ENCODE results near the gene FRG2B. TPM values are rescaled to one million over a fixed set of nuclear protein-coding genes. Genes with fewer than 3 reads are reported as not detected.
"Not testable (repeated sequence)": the region's sequence is repeated elsewhere in the genome, so short reads cannot be mapped to it uniquely, and the experiment has no call there.

Gene FRG2B
- total RNA-seq = not detected

- not testable (repeated sequence) for H3K27ac ChIP-seq, H3K36me3 ChIP-seq, DNase-seq, H3K9me3 ChIP-seq, H3K27me3 ChIP-seq, H3K4me1 ChIP-seq, H3K4me3 ChIP-seq
Observed at GRCh38 chr10:133626695-133627094, at the start of gene FRG2B. Gene FRG2B (minus strand): TSS chr10:133626795. CDS start chr10:133626742, 53 bp downstream.

GRCh38 chr10:133667446-133667845 lies 40.9 kb upstream of the FRG2B start:
- not testable (repeated sequence) for H3K36me3 ChIP-seq, H3K27ac ChIP-seq, H3K9me3 ChIP-seq, H3K4me1 ChIP-seq, H3K4me3 ChIP-seq, H3K27me3 ChIP-seq, DNase-seq

GRCh38 chr10:133663544-133664160 lies 37.1 kb upstream of the FRG2B start:
- not testable (repeated sequence) for H3K27ac ChIP-seq

GRCh38 chr10:133661122-133661521 lies 34.5 kb upstream of the FRG2B start:
- H3K9me3 ChIP-seq = not testable (repeated sequence)

More at GRCh38 chr10:133663544-133664160, 37.1 kb upstream of the FRG2B start:
- H3K4me3 ChIP-seq, H3K4me1 ChIP-seq, DNase-seq, H3K27me3 ChIP-seq, H3K9me3 ChIP-seq, H3K36me3 ChIP-seq: not testable (repeated sequence)

GRCh38 chr10:133660516-133660915 lies 33.9 kb upstream of the FRG2B start:
- not testable (repeated sequence) for H3K27ac ChIP-seq, H3K27me3 ChIP-seq, H3K9me3 ChIP-seq, H3K4me3 ChIP-seq, DNase-seq, H3K4me1 ChIP-seq, H3K36me3 ChIP-seq

More at GRCh38 chr10:133661122-133661521, 34.5 kb upstream of the FRG2B start:
- not testable (repeated sequence) for DNase-seq, H3K4me1 ChIP-seq, H3K27me3 ChIP-seq, H3K4me3 ChIP-seq, H3K27ac ChIP-seq, H3K36me3 ChIP-seq

GRCh38 chr10:133657276-133657675 lies 30.7 kb upstream of the FRG2B start:
- not testable (repeated sequence) for H3K4me3 ChIP-seq, DNase-seq, H3K4me1 ChIP-seq, H3K27me3 ChIP-seq, H3K9me3 ChIP-seq, H3K27ac ChIP-seq, H3K36me3 ChIP-seq

- not testable (repeated sequence) for H3K27me3 ChIP-seq
Observed at GRCh38 chr10:133648872-133649455, 22.4 kb upstream of the FRG2B start.

GRCh38 chr10:133647075-133647748 lies 20.6 kb upstream of the FRG2B start:
- not testable (repeated sequence) for DNase-seq, H3K36me3 ChIP-seq, H3K27ac ChIP-seq, H3K27me3 ChIP-seq, H3K4me3 ChIP-seq, H3K4me1 ChIP-seq, H3K9me3 ChIP-seq
- TF ChIP-seq CTCF (IDR thresholded peaks at IDR 0.05) = peak in 1 of 6 experiments; percentile 13

More at GRCh38 chr10:133648872-133649455, 22.4 kb upstream of the FRG2B start:
- peak in 1 of 3 donors; percentile 56 for DNase-seq
- H3K9me3 ChIP-seq, H3K4me3 ChIP-seq, H3K27ac ChIP-seq, H3K36me3 ChIP-seq, H3K4me1 ChIP-seq: not testable (repeated sequence)

- H3K4me3 ChIP-seq = peak overlapping the region in 1 of 4 donors; percentile 26
- not testable (repeated sequence) for H3K4me1 ChIP-seq, DNase-seq, H3K9me3 ChIP-seq, H3K27me3 ChIP-seq, H3K36me3 ChIP-seq, H3K27ac ChIP-seq
Observed at GRCh38 chr10:133637846-133638235, 11.2 kb upstream of the FRG2B start.

- peak overlapping the region in 1 of 4 donors; percentile 26 for H3K4me3 ChIP-seq
- not testable (repeated sequence) for H3K36me3 ChIP-seq, H3K4me1 ChIP-seq, DNase-seq, H3K27ac ChIP-seq, H3K9me3 ChIP-seq, H3K27me3 ChIP-seq
Observed at GRCh38 chr10:133637202-133637845, 10.7 kb upstream of the FRG2B start.

- H3K9me3 ChIP-seq, DNase-seq, H3K4me3 ChIP-seq, H3K4me1 ChIP-seq, H3K27me3 ChIP-seq, H3K27ac ChIP-seq, H3K36me3 ChIP-seq: not testable (repeated sequence)
Observed at GRCh38 chr10:133630723-133631249, 4.2 kb upstream of the FRG2B start.

GRCh38 chr10:133622544-133622943 lies 4.1 kb downstream of the FRG2B start:
- not testable (repeated sequence) for H3K9me3 ChIP-seq, DNase-seq, H3K4me1 ChIP-seq, H3K4me3 ChIP-seq, H3K27ac ChIP-seq, H3K27me3 ChIP-seq, H3K36me3 ChIP-seq

Measured in Peyer's patch (tissue), 4 donors.